GM21737 (cell line): ENCODE data around the gene PKD1L1.

Source experiments
- ATAC-seq: cut with Tn5 transposase; IDR thresholded peaks from one replicate; pipeline ENCODE4 v1.9.1; 2021; ENCODE audit warnings: mild to moderate bottlenecking, moderate library complexity; ENCODE audit not compliant: unreplicated experiment

PKD1L1 gene

DNA sequence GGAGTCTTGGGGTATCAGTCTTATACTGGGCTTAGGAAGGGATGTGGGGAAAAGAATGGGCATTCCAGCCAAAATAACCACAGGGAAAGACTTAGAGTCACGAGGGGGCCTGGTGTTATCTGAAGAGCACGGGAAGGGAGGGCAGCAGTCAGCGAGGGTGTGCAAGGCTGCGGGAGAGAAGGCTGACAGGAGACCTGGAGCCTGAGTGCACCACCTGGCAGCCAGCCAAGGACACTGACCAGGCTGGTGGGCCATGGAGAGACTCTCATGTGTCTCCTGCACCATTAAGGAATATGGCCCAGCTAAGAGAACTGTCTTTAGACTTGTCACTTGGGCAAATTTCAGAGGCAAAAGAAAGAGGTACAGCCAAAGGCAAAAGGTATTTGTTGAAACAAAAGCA, 69.6 kb downstream of the PKD1L1 start:
- ATAC-seq, result no peak

DNA sequence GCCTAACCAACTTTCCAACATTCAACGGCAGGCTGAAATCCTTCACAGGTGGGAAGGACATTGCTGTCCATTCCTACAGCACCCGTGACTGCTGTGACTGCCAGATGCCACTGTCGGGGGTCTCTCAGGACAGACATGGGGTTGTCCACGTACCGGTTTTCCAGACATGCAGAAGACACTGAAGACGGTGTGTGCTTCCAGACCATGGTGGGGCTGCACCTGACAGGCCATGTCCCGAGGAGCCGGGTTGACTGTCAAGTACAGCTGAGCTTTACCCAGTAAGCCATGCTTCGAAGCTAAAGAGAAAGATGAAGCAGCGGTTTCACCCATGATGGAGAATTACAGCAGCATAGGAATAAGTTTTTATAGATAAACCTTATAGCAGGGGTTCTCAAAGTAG, 70.9 kb downstream of the PKD1L1 start:
- ATAC-seq, result no peak

DNA sequence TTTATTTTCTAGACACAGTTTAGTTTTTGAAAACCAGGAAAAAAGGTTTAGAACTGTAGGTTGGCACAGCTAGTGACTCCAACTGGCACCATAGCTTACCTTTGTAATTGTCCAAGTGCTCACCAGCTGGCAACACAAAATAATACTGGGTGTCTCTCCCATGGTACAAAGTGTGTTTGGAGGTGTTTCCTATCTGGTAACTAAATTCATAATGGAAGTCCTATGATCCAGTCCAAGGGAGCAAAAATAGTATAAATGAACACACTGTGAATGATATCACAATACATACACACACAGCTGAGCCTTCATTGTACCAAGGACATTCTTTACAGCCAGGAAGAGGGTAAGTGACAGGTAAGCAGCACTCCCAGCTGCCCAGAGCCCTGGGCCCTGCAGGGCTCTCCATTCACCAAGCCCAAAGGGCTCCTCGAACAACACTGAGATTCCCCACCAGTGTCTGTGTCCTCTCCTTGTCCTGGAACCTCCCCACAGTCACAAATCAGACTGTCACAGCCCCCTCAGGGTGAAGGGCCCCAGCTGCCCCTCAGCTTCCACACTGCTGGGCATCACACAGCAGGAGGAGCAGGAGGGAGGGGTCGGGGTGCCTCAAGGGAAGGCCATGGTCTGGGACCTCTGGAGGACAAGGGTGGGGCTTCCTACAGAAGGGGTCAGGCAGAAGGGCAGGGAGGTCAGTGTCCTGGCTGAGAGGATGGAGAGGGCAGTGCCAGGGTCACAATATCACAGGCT, 72.1 kb downstream of the PKD1L1 start:
- ATAC-seq, result no peak

DNA sequence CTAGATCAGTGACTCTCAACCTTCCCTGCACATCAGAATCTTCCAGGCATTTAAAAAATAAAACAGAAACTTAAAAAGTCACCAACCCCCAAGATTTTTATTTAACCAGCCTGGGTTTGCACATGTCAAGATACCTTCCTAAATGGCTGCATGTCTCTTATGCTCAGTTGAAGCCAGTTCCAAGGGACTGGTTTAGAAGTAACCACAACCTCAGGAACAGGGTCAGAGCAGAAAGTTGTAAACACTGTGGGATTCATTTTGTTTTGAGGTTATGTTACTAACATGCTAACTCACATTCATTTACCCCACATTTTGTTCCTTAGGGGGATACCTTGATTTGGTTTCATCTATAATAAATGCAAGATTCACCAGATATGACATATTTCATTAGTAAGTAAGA, 72.9 kb downstream of the PKD1L1 start:
- ATAC-seq, result no peak

DNA sequence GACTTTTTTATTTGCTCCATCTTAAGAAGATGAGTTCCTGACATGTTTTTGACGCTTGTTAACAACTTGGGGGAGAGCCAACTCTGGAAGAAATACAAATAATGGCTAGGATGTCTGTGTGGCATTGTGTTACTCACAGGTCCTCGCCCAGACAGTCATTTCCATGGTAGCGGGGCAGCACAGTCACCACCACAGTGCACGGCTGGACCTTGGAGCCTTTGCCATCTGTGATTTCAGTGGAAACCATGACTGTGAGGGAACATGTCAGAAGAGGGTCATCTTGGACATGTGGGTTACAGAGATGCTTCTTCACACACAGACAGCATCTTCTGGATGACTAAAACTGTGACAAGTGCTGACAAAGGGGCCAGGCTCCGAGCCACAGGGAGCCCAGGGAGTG, 74.5 kb downstream of the PKD1L1 start:
- no peak for ATAC-seq

DNA sequence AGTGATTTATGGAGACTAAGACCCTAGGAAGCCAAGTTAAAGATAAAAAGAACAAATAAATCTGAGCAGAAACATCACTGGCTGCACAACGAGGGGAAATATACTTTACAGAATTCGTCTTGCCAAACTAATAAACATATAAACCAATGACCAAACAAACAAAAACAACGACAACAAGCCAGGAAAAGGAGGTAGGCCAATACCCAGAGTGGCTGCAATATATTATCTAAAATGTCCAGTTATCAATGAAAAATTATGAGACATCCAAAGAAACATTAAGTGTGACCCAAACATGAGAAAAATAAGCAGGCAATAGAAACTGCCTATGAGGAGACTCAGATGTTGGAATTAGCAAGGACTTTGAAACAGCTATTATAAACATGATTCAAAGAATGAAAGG, 81.0 kb downstream of the PKD1L1 start:
- no peak for ATAC-seq

DNA sequence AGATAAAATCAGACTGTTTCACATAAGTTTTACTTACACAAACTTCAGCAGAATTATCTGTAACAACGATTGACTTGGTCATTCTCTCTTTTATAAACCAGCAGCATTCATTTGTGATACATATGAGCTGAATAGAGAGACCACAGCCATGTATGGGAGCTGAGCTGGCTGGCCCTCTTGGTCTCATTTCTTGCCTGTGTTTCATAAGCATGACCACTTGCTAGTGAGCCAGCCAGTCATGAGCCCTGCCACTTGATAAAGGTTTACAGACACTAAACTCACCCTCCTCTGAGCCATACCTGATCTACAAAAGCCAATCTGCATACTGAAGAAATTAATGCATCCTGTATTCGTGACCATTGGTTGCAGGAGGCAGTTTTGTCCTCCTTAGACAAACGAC, 82.1 kb downstream of the PKD1L1 start:
- no peak for ATAC-seq

DNA sequence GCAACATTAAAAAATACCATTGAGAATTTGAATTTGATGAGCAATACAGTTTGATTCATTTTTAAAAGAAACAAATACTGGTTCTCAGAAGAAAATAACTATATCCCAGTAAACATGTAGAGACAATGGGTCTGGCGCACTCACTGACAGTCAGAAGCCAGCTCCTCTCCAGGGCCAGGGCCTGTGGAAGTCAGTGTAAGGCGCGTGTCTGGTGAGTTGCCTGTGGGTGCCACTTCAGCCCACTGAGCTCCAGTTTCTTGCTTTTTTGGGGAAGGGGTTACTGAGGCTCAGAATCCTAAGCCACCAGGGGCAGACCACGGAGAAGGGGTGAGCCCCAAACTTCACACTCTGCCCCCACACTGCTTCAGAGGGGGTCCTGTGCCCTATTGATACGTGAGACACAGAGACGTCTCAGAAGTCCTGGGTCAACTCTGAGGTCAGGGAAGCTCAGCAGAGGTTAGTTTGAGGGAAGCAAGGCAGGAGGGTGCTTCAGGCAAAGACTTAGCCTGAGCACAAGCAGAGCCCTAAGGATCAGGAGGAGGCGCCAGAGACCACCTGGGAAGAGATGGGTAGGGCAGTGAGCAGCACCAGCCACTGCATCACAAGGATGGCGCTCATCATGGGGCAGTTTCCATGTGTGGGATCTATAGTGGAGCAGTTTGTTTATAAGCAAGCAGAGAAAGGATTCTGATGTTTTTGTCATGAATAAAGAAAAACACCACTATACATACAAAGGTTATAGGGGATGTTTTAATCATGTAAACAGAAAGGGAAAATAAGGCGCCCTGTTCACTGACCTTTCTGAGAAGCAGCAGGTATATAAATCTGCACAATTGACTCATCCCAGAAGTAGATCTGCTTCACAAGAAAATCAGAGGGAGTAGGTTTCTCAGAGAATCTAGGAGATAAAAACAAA, 95.7 kb downstream of the PKD1L1 start:
- ATAC-seq, result no peak

DNA sequence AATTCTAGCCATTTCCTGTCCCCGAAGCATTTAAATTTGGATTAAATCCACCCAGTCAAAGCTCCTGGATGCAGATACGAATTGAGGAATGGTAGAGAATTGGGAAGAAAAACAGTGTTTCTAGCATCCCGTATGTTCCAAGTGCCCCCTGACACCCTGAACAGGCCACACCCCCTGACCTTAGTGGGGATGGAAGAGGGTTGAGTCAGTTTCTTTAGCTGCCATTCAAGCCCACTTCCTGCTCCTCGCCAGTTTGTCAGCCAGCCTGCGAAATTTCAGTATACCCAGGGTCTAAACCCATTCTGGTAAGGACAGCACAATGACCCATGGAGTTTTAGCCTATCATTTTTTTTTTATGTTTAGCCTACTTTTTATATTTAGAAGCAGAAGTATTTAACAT, 101.1 kb downstream of the PKD1L1 start:
- ATAC-seq, result no peak

DNA sequence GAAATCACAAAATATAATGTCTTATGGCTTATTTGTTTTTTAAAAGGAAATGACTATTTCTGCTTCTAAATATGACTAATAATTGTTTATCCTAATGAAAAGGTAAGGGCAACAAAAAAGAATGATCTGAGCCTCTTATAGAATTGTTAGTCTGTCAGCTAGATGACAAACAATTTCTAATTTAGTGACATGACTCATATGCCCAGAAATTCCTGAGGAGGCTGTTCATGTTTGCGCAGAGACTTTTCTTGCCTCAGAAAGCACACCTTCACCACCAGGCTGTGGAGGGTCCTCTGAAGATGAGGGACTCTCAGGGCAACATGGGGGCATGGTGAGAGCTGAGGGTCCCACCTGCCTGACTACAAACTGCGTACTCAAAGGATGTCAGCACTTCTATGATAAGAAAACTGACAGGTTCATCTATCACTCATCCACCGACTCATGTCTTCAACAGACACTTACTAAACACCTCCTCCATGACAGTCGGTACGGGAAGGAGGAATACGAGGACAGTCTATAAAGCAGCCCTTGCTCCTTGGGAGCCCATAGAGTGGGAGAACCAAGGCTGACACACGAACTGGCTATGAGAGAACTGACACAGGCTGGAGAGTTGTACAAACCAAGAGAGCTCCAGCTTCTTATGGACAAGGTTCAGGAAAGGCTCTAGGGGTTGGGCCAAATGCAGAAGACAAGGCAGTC, 102.0 kb downstream of the PKD1L1 start:
- ATAC-seq, result no peak

DNA sequence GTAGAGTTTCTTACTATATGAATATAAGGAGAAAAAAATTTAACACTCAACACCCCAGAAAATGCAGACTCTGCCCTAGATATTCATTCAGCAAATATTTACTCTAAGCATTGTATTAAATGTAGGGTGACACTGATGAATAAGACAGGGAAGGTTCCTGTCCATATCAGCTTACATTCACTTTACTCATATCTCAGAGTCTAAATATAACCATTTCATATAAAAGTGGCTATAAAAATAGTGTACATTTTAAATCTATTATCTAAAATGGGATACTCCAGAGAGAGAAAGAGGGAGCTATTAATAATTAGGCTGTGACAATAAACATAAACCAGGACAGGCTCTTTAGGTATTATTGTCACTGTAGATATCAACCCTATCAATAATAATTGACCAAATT, 104.0 kb downstream of the PKD1L1 start:
- no peak for ATAC-seq

DNA sequence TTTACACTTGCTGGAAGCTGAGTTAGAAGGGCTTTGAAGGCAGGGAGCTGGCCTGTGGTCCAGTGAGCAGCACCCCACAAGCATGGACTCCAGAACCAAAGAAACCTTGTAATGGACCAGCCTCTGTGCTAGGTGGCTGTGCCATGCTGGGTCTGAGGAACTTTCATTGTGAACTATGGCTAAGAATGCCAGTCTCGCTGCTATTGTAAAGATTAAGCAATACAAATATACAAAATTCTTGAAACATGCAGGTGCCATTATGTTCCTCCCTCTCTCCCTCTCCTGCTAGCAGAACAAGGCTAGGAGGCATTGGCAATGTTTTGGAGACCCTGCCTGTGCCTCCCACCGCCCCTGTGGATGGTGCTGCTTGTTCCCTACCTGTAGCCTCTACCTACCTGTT, 105.0 kb downstream of the PKD1L1 start:
- no peak for ATAC-seq

DNA sequence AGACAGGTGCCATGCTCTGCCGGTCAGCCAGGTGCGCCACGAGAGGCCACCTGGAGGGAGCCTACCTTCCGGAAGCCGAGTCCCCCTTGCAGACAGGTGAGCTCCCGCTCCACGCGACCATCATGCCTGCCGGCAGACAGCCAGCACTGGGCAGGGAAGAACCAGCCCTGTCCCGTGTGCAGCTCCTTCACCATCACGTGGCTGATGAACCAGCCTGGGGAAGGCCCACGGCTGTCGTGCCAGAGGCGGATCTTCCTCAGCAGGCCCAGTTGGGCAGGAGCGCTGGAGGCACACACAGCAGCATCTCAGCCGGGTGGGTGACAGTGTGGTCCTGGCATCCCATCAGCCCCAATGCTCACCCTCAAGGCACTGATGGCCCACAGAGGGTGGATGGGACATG, 108.9 kb downstream of the PKD1L1 start:
- ATAC-seq, result no peak

DNA sequence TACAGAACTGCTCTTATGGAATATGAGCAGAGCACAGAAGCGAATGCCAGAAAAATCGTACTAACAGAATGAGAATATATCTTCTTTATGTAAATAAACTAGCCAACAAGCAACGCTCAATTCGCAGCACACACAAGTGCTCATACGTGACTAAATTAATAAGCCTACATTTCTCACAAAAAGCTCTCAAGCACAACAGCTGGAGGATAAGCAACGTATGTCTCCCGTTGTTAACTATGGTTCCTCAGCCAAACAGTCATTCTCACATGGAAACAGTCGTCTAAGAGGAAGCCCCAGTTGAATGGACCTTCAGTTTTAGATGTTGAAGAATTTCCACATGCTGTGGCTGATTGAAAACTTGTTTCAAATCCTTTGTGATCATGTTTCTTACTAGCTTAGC, 110.4 kb downstream of the PKD1L1 start:
- ATAC-seq, result no peak

DNA sequence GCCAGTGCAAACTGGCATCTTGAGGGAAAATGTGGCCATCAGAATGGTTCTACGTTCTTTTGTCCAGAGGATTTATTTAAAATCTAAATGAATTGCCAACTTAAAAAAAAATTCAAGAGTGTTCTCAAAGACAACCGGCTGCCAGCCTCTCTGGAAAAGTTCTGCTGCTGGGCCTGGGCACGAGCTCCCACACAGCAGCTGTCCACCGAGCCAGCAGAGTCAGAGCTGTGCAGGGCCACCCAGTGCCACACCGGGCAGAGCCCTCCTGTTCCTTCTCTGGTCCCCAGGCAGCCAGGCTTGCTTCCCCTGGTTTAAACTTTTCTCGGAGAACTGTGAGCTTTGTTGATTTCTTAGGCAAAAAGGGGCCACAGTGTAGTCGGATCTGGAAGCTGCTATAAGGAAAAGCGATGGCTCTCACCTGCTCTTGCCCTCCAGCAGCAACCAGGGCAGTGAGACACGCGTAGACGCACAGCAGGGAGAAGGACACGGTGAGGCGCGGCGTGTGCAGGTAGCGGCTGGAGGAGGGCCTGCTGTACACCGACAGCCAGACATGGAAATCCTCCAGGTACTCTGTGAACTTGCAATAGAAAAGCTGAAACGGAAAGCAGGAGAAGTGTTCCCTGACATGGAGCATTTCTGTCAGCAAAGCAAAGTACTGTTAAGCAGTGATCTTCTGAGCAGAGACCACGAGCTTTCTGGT, 111.6 kb downstream of the PKD1L1 start:
- no peak for ATAC-seq

DNA sequence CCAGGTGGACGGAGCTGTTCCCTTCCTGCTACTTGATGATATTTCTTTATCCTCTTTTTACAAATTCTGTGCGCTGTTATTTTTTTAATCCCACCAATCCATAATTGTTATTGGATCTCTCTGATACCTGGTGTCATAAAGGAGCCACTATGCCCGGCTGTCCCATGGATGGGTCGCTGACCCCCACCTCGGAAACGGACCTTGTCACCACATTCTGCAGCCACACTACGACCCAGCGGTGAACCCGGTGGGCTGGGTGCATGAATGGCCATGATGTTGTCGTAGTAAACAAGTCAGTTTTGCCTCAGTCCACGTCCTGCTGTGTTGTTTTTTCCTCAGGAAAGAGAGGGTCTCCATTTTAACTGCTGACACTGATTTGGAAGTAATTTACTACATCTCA, 112.2 kb downstream of the PKD1L1 start:
- no peak for ATAC-seq

DNA sequence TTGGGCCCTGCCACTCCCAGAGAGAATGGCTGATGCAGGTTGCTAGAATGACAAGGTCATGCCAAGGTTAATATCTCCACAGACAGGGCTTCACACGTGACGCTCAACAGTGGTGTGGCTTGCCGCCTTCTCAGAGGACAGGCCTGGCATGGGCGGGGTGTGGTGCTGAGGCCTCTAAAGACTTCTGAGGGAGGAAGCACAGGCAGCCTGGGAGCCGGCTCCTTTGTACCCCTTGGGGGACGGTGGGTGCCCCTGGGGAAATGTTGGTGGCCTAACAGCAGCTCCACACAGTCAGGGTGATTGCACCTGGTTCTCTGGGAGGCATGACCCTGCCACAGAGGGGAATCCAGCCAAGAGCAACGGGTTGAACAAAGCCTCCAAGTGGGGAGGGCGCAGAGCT, 115.1 kb downstream of the PKD1L1 start:
- no peak for ATAC-seq

DNA sequence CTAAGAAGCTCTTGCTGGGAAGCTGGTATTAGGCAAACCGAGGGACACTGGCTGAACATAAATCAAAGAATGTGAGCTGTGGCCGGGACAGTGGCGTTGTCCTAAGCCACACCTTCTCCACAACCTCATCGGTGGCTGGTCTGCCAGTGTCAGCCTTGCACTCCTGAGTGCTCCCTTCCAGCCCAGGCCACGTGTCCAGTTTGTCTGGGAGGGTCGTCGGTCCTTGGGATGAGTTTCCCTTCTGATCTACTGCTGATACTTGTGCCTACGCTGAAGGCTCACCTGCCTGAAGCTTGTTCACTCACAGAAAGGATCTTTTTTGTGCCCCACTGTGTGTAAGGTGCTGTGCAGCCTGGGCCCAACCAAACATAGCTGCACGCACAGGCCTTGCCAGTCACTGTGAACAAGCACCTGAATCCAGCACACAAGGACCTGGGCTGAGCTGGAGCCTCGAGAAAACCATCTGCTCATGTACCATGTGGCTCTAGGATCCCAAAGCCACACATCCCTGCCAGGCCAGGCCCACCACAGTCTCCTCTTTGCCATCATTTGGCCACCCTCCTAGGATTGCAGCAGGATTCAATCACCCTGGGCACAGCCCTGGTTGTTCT, 116.1 kb downstream of the PKD1L1 start:
- no peak for ATAC-seq

DNA sequence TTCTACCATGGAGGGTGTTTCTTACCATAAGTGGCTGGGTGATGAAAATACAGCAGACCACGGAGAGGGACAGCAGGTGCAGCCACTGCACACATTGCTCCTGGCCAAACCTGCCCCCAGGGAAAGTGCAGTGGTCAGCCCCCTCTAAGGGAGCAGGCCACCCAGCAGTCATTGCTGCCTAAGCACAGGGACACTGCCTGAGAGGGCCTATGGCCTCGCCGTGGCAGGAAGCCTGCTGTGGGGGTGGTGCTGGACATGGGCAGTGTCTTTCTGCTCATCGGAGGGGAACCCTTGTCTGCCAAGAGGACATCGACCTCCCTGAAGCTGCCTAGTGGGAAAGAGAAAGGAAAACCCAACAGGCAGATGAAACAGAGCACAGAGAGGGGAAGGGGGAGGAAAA, 118.3 kb downstream of the PKD1L1 start:
- no peak for ATAC-seq

DNA sequence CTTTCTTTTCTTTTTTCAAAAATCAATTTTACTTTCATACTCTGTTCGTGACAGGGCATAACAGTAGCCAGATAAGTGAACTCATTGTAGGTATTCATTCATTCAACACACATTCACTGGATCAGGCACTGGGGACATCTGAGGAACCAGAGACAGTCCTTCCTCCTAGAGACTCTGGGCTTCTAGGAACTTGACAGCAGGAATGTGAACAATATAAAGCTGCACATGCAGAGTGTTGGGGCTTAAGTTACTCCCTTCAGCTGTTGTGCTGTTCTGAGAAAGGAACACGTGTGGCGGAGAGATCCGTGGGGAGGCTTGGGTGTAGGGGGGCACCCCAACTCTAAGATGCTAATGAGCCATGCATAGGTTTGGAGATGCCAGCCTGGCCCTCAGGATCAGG, 120.4 kb downstream of the PKD1L1 start:
- ATAC-seq, result no peak

DNA sequence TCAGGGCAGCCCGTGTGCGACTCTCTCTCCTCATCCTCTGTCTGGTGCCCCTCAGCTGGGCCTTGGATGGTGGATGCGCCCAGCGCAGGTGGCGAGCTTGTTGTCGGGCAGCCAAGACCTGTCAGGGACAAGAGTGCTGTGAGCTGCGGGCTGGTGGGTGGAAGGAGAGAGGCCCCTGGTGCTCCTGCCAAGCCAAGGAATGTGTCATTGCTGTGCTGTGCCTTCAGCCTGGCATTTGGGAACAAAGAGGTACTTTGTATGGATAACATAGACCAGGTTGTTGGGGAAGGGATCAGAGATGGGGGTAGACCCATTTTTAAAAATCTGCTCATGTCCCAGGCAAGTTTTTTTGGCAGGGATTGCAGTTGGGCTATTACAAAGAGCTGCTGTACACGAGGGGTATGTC, 120.9 kb downstream of the PKD1L1 start:
- ATAC-seq, result no peak
